ENCODE data around the gene TRIM41.
"Not testable (repeated sequence)": the region's sequence is repeated elsewhere in the genome, so short reads cannot be mapped to it uniquely, and the experiment has no call there.

The TRIM41 gene

DNA sequence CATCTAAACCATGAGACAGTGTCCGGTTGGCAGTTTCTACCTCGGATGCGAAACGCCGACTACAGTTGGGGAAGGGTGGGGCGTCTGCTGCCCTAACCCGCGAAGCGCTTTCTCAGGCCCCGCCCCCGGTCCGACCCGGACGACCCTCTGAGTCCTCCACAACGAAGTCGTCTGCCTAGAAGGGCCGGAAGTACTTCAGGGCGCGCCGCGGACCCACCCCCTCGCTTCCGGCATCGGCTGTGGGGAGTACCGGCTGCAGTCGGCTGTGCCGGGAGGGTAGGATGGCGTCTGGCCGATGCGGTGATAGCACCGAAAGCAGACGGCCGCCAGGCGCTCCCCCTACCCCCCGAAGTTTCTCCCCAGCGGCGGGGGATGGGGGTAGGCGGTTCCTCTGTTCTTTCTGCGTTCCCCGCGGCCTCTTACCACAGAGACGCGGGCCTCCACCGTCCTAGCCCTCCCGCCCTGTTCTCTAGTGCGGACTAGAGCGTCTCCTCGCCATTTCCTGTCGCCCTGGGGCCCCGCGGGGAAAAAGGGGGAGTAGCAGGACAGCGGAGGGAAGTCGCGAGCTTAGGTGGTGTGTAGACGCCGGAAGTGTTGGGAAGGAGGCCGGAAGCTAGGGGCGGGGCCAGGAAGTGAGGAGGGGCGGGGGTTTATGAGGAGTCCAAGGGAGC lies at the start of gene TRIM41:
Gene TRIM41 (plus strand): TSS at position 224 of the 671 bp plus-strand sequence. CDS start 719 bp downstream, outside the sequence.
- in situ Hi-C loops (cut with MboI; ENCODE audit: low sequenced_read_pairs), result loop anchor here (5.0 kb wide), 1 partner anchor 36 kb away; no protein-coding TSS in a partner anchor

DNA sequence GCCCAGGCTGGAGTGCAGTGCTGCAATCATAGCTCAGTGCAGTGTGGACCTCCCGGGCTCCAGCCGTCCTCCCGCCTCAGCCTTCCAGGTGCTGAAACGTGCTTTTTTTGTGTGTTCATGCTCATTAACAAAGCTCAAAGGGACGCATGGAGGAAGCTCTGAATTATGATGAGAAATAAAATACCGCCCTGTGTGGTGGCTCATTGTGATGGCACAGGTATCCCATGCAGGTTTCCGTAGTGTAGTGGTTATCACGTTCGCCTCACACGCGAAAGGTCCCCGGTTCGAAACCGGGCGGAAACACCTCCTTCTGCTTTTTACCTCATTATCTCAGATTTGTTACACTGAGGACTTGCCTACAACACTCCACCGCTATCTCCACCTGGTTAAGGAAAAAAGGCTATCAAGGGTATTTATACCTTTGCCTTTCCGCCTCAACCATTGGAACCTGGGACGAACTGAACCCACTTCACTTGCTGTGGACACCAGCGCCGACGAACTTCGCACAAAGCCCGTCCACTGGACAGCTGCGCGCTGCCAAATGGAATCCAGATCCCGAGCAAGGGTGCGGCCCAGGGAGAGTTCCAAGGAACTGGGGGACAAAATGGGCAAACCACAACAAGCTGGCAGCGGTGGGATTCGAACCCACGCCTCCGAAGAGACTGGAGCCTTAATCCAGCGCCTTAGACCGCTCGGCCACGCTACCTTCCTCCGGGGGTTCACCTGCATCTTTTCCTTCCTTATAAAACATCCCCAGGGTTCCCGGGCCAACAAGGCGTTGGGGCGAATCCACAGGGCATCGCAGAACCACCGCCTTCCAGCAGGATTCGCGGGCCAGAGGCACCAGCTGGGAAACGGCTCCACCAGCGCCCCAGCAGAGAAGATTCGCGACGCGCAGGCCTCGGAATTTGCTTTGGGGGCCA lies 49.4 kb upstream of the TRIM41 start:
- in situ Hi-C loops (cut with MboI; ENCODE audit: low sequenced_read_pairs), result no loop called here

GRCh38 chr5:181176254-181176952 lies 46.7 kb upstream of the TRIM41 start:
- in situ Hi-C loops (cut with MboI; ENCODE audit: low sequenced_read_pairs), result no loop called here

GRCh38 chr5:181177559-181177958 lies 45.5 kb upstream of the TRIM41 start:
- in situ Hi-C loops (cut with MboI; ENCODE audit: low sequenced_read_pairs), result not testable (repeated sequence)

GRCh38 chr5:181181650-181182565 lies 41.2 kb upstream of the TRIM41 start:
- in situ Hi-C loops (cut with MboI; ENCODE audit: low sequenced_read_pairs), result no loop called here

DNA sequence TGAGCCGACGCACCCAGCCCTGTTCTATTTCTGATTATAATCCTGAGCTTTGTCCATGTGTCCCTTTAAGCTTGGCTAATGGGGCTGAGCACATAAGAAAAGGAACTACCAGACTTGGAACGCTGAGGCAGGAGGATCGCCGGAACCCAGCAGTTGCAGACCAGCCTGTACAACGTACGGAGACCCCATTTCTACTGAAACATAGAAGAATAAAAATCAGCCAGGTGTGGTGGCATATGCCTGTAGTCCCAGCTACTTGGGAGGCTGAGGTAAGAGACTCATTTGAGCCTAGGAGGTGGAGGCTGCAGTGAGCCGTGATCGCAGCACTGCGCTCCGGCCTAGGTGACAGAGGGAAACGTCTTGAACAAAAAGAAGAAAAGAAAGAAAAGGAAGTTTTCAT lies 40.4 kb upstream of the TRIM41 start:
- in situ Hi-C loops (cut with MboI; ENCODE audit: low sequenced_read_pairs), result no loop called here

GRCh38 chr5:181184845-181185216 lies 38.2 kb upstream of the TRIM41 start:
- in situ Hi-C loops (cut with MboI; ENCODE audit: low sequenced_read_pairs), result loop anchor here (5.0 kb wide), 1 partner anchor 37 kb away; the partner anchor contains the start of gene TRIM41

DNA sequence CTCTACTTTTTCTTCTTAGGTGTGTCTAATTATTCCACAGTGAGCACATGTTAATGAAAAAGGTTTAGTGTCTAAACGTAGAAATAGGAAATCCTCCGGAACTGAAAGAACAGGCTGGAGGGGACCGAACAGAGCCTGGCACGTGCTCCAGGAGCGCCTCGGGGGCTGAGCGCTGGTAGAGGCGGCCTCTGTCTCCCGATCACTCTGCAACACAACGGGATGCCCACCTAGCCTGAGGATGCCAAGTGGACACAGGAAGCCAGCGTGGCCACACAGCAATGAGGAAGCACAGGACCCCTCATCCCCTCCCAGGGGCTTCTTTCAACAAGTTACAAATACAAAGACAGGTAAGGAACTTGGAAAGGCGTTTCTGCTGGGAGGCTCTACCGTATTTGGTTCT lies 37.5 kb upstream of the TRIM41 start:
- in situ Hi-C loops (cut with MboI; ENCODE audit: low sequenced_read_pairs), result loop anchor here (5.0 kb wide), 1 partner anchor 37 kb away; the partner anchor contains the start of gene TRIM41

DNA sequence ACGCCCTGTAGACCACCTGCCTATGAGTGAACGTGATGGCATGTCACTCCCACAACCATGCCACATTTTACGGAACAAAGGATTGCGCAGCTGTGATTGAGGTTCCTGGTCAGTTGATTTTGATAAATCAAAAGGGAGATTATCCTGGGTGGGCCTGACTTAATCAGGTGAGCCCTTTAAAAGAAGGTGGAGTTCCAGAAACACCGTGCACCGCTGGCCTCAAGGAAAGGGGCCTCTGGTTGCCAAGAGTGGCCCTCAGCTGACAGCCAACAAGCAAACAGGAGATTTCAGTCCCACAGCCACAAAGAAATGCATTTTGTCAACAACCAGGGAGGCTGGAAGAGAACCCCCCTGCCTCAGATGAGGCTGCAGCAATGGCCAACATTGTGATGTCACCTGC lies 37.1 kb upstream of the TRIM41 start:
- in situ Hi-C loops (cut with MboI; ENCODE audit: low sequenced_read_pairs), result loop anchor here (5.0 kb wide), 1 partner anchor 36 kb away; the partner anchor contains the start of gene TRIM41

DNA sequence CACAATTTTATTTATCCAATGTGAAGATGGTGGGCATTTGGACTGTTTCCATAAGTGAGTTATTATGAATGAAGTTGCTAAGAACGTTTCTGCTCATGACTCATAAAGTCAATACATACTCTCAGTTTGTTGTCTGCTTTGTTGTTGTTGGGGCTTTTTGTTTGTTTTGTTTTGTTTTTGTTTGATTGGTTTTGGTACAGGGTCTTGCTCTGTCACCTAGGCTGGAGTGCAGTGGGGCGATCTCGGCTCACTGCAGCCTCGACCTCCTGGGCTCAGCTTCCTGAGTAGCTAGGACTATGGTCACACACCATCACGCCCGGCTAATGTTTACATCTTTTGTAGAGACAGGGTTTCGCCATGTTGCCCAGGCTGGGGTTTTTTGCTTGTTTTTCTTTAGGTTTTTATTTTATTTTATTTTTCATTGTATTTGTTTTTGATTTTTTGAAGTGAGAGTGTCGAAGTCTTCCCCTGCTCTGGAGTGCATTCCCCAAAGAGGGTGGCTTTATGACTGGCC lies 36.0 kb upstream of the TRIM41 start:
- in situ Hi-C loops (cut with MboI; ENCODE audit: low sequenced_read_pairs), result loop anchor here (5.0 kb wide), 1 partner anchor 35 kb away; the partner anchor contains the start of gene TRIM41

DNA sequence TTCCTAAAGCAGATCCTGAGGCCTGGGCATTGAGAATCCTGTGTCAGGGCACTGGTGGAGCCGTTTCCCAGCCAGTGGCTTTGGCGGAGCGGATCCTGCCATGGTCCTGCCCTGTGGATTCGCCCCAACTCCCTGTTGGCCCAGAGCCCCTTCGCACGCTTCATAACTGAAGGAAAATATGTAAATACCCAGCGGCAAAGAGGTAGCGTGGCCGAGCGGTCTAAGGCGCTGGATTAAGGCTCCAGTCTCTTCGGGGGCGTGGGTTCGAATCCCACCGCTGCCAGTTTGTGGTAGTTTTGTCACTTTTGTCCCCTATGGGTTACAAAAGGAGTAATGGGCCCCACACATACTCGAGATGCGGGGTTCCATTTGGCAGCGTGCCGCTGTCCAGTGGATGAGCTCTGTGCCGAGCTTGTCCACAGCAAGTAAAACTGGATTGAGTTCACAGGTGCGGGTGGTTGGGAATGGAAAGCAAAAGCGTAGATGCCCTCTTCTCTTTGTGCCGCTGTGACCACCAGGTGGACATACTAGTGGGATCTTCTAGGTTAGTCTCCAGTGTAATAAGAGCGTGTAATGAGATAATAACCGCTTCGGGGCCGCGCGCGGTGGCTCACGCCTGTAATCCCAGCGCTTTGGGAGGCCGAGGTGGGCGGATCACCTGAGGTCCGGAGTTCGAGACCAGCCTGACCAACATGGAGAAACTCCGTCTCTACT lies 35.4 kb upstream of the TRIM41 start:
- in situ Hi-C loops (cut with MboI; ENCODE audit: low sequenced_read_pairs), result loop anchor here (5.0 kb wide), 1 partner anchor 35 kb away; the partner anchor contains the start of gene TRIM41

- in situ Hi-C loops (cut with MboI; ENCODE audit: low sequenced_read_pairs), result loop anchor here (5.0 kb wide), 1 partner anchor 33 kb away; the partner anchor contains the start of gene TRIM41
These were observed 34.2 kb upstream of the TRIM41 start for GRCh38 chr5:181188700-181189362.

DNA sequence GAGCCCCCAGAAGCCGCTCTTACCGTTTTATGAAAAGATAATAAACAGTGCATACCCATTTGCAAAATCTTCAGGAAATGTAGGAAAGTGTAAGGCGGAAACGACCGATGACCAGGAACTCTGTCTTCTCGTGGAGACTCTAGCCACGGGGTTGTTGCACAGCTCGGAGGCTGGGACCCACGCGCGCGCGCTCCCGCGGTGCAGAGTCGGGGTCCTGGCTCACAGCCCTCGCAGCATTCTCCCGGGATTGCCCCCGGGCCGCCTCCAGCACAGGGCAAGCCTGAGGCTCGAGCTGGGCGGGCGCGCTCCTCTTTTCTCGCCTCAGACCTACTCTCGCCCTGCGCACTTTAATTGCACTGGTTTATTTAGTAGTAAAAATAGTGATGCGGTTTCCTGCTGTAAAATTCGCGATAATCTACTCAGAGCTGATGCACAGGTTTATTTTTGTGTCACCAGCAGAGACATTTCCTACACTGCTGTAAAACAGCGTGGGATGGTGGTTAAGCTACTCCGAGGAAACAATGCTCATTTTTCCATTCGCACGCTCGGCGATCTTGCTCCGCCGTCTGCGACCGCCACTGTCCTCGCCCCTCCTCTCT lies 33.6 kb upstream of the TRIM41 start:
- in situ Hi-C loops (cut with MboI; ENCODE audit: low sequenced_read_pairs), result loop anchor here (5.0 kb wide), 1 partner anchor 33 kb away; the partner anchor contains the start of gene TRIM41

- in situ Hi-C loops (cut with MboI; ENCODE audit: low sequenced_read_pairs), result loop anchor here (5.0 kb wide), 1 partner anchor 32 kb away; the partner anchor contains the start of gene TRIM41
These were observed 32.9 kb upstream of the TRIM41 start for GRCh38 chr5:181189962-181190710.

GRCh38 chr5:181190711-181191525 lies 32.2 kb upstream of the TRIM41 start:
- in situ Hi-C loops (cut with MboI; ENCODE audit: low sequenced_read_pairs), result no loop called here
